Spleen (tissue), 11 donors: Measurements from ENCODE around the gene ACOXL. TPM values are rescaled to one million over a fixed set of nuclear protein-coding genes. Genes with fewer than 3 reads are reported as not detected.

Source experiments
- DNase-seq: peaks from one replicate; pipeline ENCODE4 v3.0.0-alpha.2; 2020
- H3K27ac ChIP-seq, 8 donors: fragments of 200-600 bp; sonication (generic) in 7 of 8; 1 replicate in 4 of 8; 2 replicates in 4 of 8; pipeline versions ENCODE4 v1.5.0 to v1.8.0; 2016 to 2021; ENCODE audit warnings: inconsistent platforms in 4 of 8, mild to moderate bottlenecking in 4 of 8, moderate library complexity in 1 of 8
- H3K27me3 ChIP-seq, 7 donors: fragments of 200-600 bp; sonication (generic) in 6 of 7; replicated peaks in 1 of 7; 1 replicate in 4 of 7; 2 replicates in 3 of 7; pipeline versions ENCODE4 v1.5.0 to v1.8.0; 2016 to 2021; ENCODE audit warnings: inconsistent platforms in 3 of 7, mild to moderate bottlenecking in 1 of 7
- H3K36me3 ChIP-seq, 6 donors: fragments of 200-600 bp; sonication (generic) in 5 of 6; 1 replicate in 4 of 6; 2 replicates in 2 of 6; pipeline versions ENCODE4 v1.5.0 to v1.8.0; 2016 to 2021; ENCODE audit warnings: inconsistent platforms in 2 of 6
- H3K4me1 ChIP-seq, 6 donors: fragments of 200-600 bp; sonication (generic) in 5 of 6; 1 replicate in 3 of 6; 2 replicates in 3 of 6; pipeline versions ENCODE4 v1.5.0 to v1.8.0; 2016 to 2021; ENCODE audit warnings: inconsistent platforms in 3 of 6
- H3K4me3 ChIP-seq, 8 donors: fragments of 200-600 bp; sonication (generic) in 7 of 8; 1 replicate in 4 of 8; 2 replicates in 4 of 8; pipeline versions ENCODE4 v1.5.0 to v1.8.0; 2016 to 2021; ENCODE audit warnings: inconsistent platforms in 4 of 8, mild to moderate bottlenecking in 4 of 8, moderate library complexity in 2 of 8
- H3K9me3 ChIP-seq, 8 donors: fragments of 200-600 bp; sonication (generic) in 7 of 8; 1 replicate in 4 of 8; 2 replicates in 4 of 8; pipeline versions ENCODE4 v1.5.0 to v1.8.0; 2016 to 2021; ENCODE audit warnings: inconsistent platforms in 4 of 8
- POLR2A ChIP-seq, 3 donors: fragments of 450-650 bp; IDR thresholded peaks; one replicate each; pipeline ENCODE4 v1.5.1; 2017; ENCODE audit warnings: antibody characterized with exemption in 3 of 3, mild to moderate bottlenecking in 1 of 3
- POLR2AphosphoS5 ChIP-seq, 3 donors: sonication (generic); formaldehyde crosslinking; IDR thresholded peaks; one replicate each; pipeline ENCODE4 v1.5.1; 2017; ENCODE audit warnings: antibody characterized with exemption in 3 of 3
- WGBS, 5 donors: extraction: QIAGEN DNeasy Blood & Tissue Kit in 3 of 5; methylation state at CpG; one replicate each; pipeline versions ENCODE4 v1.1.5 to v1.1.7; 2013 to 2018; 5-methylcytosine and 5-hydroxymethylcytosine counted together
- intact Hi-C: fragments of 100-400 bp; cut with DNase I; formaldehyde crosslinking; loops from one replicate; pipeline ENCODE4 v1.15.0; 2023; ENCODE audit warnings: low total_unique reads
- polyA plus RNA-seq, 3 donors: library from polyadenylated mRNA; stranded (reverse); fragments of 200-250 nt; gene quantifications; one replicate each; pipeline ENCODE4 v1.2.1, GENCODE V29; 2013
- total RNA-seq, 7 donors: library from RNA; depleted of rRNA in 3 of 7; stranded (reverse); fragments of >200 nt in 3 of 7; fragmentation: NEBNext Ultra II Directional in 4 of 7; extraction: Animal tissue kit (Norgen Biotek cat#: 25700) in 4 of 7; gene quantifications; one replicate each; pipeline versions ENCODE4 v1.1.0 to v1.2.1, GENCODE V29; 2016 to 2021
- TF ChIP-seq, protein P1 (sequence below), 11 experiments: fragments of 200-600 bp in 7 of 11; fragments of 450-650 bp in 4 of 11; sonication (generic) in 4 of 11; IDR thresholded peaks in 8 of 11; conservative IDR thresholded peaks in 3 of 11; 1 replicate in 7 of 11; 2 replicates in 4 of 11; pipeline versions ENCODE4 v1.4.0 to v1.8.0; 2016 to 2021; ENCODE audit warnings: antibody characterized with exemption in 11 of 11, inconsistent platforms in 4 of 11, mild to moderate bottlenecking in 1 of 11
- donor health status: healthy with polysubstance abuse.
- donor health status: DM: no; HTN: no; CAD: no; lungs with moderate emphysema.
- donor health status: DM: no; HTN: no; CAD: no.
- donor health status: Bipolar disorder and iron deficiency.
- donor health status: healthy.
- donor health status: DM: no; HTN: no; CAD: no.
- donor health status: DM: yes; HTN: yes; CAD: no.

Gene ACOXL
- total and polyA plus RNA-seq, 10 donors, result 0.04 to 1.0 (median 0.66) TPM

- peaks cover 0 to 76% (median 7%) of the 10 kb centered on the region in 7 donors for H3K27me3 ChIP-seq
- H3K9me3 ChIP-seq, result no peaks in the 10 kb centered on the region
- H3K4me1 ChIP-seq, result no peaks in the 10 kb centered on the region
- no peak overlapping the region for H3K27ac ChIP-seq
- intact Hi-C loops, result no loop called here
- H3K4me3 ChIP-seq, result no peak overlapping the region
- no peak for DNase-seq
- 73 to 83% (median 80%) methylated on average over 4 of the region's 4 CpGs for WGBS, 5 donors
- no peaks in the 10 kb centered on the region for H3K36me3 ChIP-seq
- no peak for TF ChIP-seq POLR2A (IDR thresholded peaks at IDR 0.05)
- TF ChIP-seq, protein P1, sequence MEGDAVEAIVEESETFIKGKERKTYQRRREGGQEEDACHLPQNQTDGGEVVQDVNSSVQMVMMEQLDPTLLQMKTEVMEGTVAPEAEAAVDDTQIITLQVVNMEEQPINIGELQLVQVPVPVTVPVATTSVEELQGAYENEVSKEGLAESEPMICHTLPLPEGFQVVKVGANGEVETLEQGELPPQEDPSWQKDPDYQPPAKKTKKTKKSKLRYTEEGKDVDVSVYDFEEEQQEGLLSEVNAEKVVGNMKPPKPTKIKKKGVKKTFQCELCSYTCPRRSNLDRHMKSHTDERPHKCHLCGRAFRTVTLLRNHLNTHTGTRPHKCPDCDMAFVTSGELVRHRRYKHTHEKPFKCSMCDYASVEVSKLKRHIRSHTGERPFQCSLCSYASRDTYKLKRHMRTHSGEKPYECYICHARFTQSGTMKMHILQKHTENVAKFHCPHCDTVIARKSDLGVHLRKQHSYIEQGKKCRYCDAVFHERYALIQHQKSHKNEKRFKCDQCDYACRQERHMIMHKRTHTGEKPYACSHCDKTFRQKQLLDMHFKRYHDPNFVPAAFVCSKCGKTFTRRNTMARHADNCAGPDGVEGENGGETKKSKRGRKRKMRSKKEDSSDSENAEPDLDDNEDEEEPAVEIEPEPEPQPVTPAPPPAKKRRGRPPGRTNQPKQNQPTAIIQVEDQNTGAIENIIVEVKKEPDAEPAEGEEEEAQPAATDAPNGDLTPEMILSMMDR (IDR thresholded peaks at IDR 0.05 in 8 of 11, conservative IDR thresholded peaks at IDR 0.05 in 3 of 11), result no peak
- no peak for TF ChIP-seq POLR2AphosphoS5 (IDR thresholded peaks at IDR 0.05)
Measured at GRCh38 chr2:110793034-110793433, 60.7 kb downstream of the ACOXL start.

DNA sequence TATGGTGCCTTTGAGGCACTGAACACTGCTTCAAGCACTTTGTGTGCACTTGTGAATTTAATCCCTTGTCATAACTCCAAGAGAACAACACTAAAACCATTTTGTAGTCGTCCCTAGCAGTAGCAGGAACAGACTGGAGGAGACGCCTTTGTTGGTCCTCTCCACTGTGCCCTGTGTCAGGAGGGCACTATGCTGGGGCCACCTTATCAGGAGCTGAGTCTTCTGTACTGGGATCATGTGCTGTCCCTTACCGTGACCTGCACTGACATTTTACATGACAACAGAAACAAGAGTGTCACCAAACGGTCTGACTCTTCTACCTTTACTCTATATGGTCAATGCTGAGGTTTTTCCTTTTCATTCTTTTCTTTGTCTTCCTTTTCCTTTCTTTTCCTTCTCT, 62.0 kb downstream of the ACOXL start:
- H3K27ac ChIP-seq, result no peak overlapping the region
- no peak for DNase-seq
- H3K4me1 ChIP-seq, result no peaks in the 10 kb centered on the region
- H3K9me3 ChIP-seq, result no peaks in the 10 kb centered on the region
- 65 to 79% (median 74%) methylated on average over 4 of the region's 4 CpGs for WGBS, 5 donors
- intact Hi-C loops, result no loop called here
- no peaks in the 10 kb centered on the region for H3K36me3 ChIP-seq
- H3K27me3 ChIP-seq, result peaks cover 0 to 83% (median 7%) of the 10 kb centered on the region in 7 donors
- H3K4me3 ChIP-seq, result no peak overlapping the region
- TF ChIP-seq POLR2AphosphoS5 (IDR thresholded peaks at IDR 0.05) (no peak), POLR2A (IDR thresholded peaks at IDR 0.05) (no peak)
- TF ChIP-seq, protein P1 (IDR thresholded peaks at IDR 0.05 in 8 of 11, conservative IDR thresholded peaks at IDR 0.05 in 3 of 11), result no peak

- peaks cover 0 to 6% (median 0%) of the 10 kb centered on the region in 8 donors for H3K9me3 ChIP-seq
- TF ChIP-seq POLR2A (IDR thresholded peaks at IDR 0.05), result no peak
- TF ChIP-seq POLR2AphosphoS5 (IDR thresholded peaks at IDR 0.05), result no peak
- TF ChIP-seq, protein P1 (IDR thresholded peaks at IDR 0.05 in 8 of 11, conservative IDR thresholded peaks at IDR 0.05 in 3 of 11), result no peak
- H3K27me3 ChIP-seq, result peaks cover 0 to 85% (median 7%) of the 10 kb centered on the region in 7 donors
- no peaks in the 10 kb centered on the region for H3K4me1 ChIP-seq
- intact Hi-C loops, result no loop called here
- WGBS, 5 donors, result 79 to 92% (median 86%) methylated on average over 8 of the region's 8 CpGs
- DNase-seq, result no peak
- H3K27ac ChIP-seq, result no peak overlapping the region
- no peaks in the 10 kb centered on the region for H3K36me3 ChIP-seq
- no peak overlapping the region for H3K4me3 ChIP-seq
Measured at GRCh38 chr2:110794951-110795350, 62.6 kb downstream of the ACOXL start.

DNA sequence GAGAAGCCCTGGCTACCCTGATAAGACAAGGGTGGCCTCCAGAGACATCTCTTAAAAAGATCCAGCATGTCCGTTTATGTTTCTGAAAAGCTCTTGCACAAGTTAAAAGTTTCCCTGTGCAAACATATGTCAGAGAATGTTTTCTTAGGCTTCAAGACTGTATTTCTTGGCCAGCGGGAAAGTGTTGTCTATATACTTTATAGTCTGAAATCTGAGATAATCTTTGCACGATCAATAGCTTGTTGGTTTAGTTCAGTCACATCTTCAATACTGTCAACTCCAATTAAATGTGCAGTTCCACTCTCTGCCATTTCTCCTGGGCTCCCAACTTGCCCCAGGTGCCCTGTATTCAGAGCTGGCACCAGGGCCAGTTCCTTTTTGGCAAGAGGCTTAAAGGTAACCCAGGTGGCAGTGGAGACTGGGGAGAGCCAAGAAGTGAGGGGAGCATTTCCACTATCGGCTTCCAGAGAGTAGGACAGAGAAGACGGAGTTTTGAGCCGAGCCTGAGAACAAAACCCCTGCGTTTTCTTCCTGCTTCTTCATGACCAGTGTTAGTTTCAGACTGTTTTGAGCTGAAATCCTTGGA, 64.4 kb downstream of the ACOXL start:
- DNase-seq, result no peak
- no peak overlapping the region for H3K4me3 ChIP-seq
- TF ChIP-seq POLR2AphosphoS5 (IDR thresholded peaks at IDR 0.05), result no peak
- TF ChIP-seq, protein P1 (IDR thresholded peaks at IDR 0.05 in 8 of 11, conservative IDR thresholded peaks at IDR 0.05 in 3 of 11), result no peak
- no peak for TF ChIP-seq POLR2A (IDR thresholded peaks at IDR 0.05)
- no peaks in the 10 kb centered on the region for H3K36me3 ChIP-seq
- intact Hi-C loops, result no loop called here
- no peaks in the 10 kb centered on the region for H3K4me1 ChIP-seq
- peaks cover 0 to 7% (median 0%) of the 10 kb centered on the region in 8 donors for H3K9me3 ChIP-seq
- H3K27ac ChIP-seq, result no peak overlapping the region
- 88 to 93% (median 91%) methylated on average over 7 of the region's 7 CpGs for WGBS, 5 donors
- peaks cover 0 to 83% (median 7%) of the 10 kb centered on the region in 7 donors for H3K27me3 ChIP-seq
